GM18519 (cell line): ENCODE results near the gene NPFF.

Experiments used
- ATAC-seq: cut with Tn5 transposase; IDR thresholded peaks from one replicate; pipeline ENCODE4 v1.9.1; 2021; ENCODE audit warnings: mild to moderate bottlenecking, moderate library complexity; ENCODE audit not compliant: unreplicated experiment, low FRiP score

Gene NPFF

GRCh38 chr12:53479331-53479730 lies 28.0 kb downstream of the NPFF start:
- ATAC-seq, result no peak

- no peak for ATAC-seq
Measured at GRCh38 chr12:53478865-53479264, 28.4 kb downstream of the NPFF start.

GRCh38 chr12:53476769-53477209 lies 30.5 kb downstream of the NPFF start:
- ATAC-seq, result no peak

- no peak for ATAC-seq
Measured at GRCh38 chr12:53474819-53475218, 32.5 kb downstream of the NPFF start.

GRCh38 chr12:53474077-53474476 lies 33.2 kb downstream of the NPFF start:
- no peak for ATAC-seq

GRCh38 chr12:53472056-53472582 lies 35.2 kb downstream of the NPFF start:
- no peak for ATAC-seq

GRCh38 chr12:53468282-53468681 lies 39.0 kb downstream of the NPFF start:
- ATAC-seq, result no peak

GRCh38 chr12:53467880-53468279 lies 39.4 kb downstream of the NPFF start:
- ATAC-seq, result no peak

GRCh38 chr12:53467082-53467481 lies 40.2 kb downstream of the NPFF start:
- ATAC-seq, result no peak

- ATAC-seq, result no peak
Measured at GRCh38 chr12:53466640-53467039, 40.6 kb downstream of the NPFF start.

GRCh38 chr12:53465679-53466078 lies 41.6 kb downstream of the NPFF start:
- no peak for ATAC-seq

- no peak for ATAC-seq
Measured at GRCh38 chr12:53464685-53465418, 42.4 kb downstream of the NPFF start.

- ATAC-seq, result no peak
Measured at GRCh38 chr12:53463802-53464560, 43.3 kb downstream of the NPFF start.

GRCh38 chr12:53462935-53463334 lies 44.3 kb downstream of the NPFF start:
- ATAC-seq, result no peak

- ATAC-seq, result no peak
Measured at GRCh38 chr12:53461591-53461990, 45.7 kb downstream of the NPFF start.

GRCh38 chr12:53461059-53461458 lies 46.2 kb downstream of the NPFF start:
- no peak for ATAC-seq

- ATAC-seq, result no peak
Measured at GRCh38 chr12:53459097-53459496, 48.2 kb downstream of the NPFF start.
